ENCODE measurements around the gene GASK1A. TPM values are rescaled to one million over a fixed set of nuclear protein-coding genes. Genes with fewer than 3 reads are reported as not detected.
"Not testable (repeated sequence)": the region's sequence is repeated elsewhere in the genome, so short reads cannot be mapped to it uniquely, and the experiment has no call there.

The GASK1A gene
- total RNA-seq, 2 experiments from 2014 or later: not detected

- Mint-ChIP-seq H3K4me1 (peaks cover 2% of the 10 kb centered on the region), H3K27ac (no peak overlapping the region), H3K36me3 (ENCODE audit: low read depth) (no peaks in the 10 kb centered on the region), H3K9me3 (no peaks in the 10 kb centered on the region), H3K27me3 (peaks cover 4% of the 10 kb centered on the region), H3K4me3 (no peak overlapping the region)
- ChIA-PET CTCF (interaction anchor here (1.4 kb wide), 1 partner anchor 10 kb away, joined by 4 read pairs; no protein-coding TSS in a partner anchor), POLR2A (no interaction called here)
- no peak for DNase-seq
These were observed 53.8 kb downstream of the GASK1A start for GRCh38 chr3:43032646-43033628.

- H3K27ac Mint-ChIP-seq: no peak overlapping the region
- ChIA-PET POLR2A (no interaction called here), CTCF (interaction anchor here (1.4 kb wide), 1 partner anchor 11 kb away, joined by 4 read pairs; no protein-coding TSS in a partner anchor)
- H3K4me1 Mint-ChIP-seq: peaks cover 10% of the 10 kb centered on the region
- peaks cover 12% of the 10 kb centered on the region for H3K27me3 Mint-ChIP-seq
- H3K4me3 Mint-ChIP-seq: no peak overlapping the region
- no peaks in the 10 kb centered on the region for H3K36me3 Mint-ChIP-seq (ENCODE audit: low read depth)
- no peak for DNase-seq
- no peaks in the 10 kb centered on the region for H3K9me3 Mint-ChIP-seq
These were observed 55.1 kb downstream of the GASK1A start for GRCh38 chr3:43034200-43034599.

GRCh38 chr3:43034911-43035310 lies 55.8 kb downstream of the GASK1A start:
- H3K27me3 Mint-ChIP-seq: peaks cover 12% of the 10 kb centered on the region
- no peak overlapping the region for H3K4me3 Mint-ChIP-seq
- no peak overlapping the region for H3K27ac Mint-ChIP-seq
- ChIA-PET CTCF (no interaction called here), POLR2A (no interaction called here)
- DNase-seq: no peak
- H3K4me1 Mint-ChIP-seq: peaks cover 12% of the 10 kb centered on the region
- no peaks in the 10 kb centered on the region for H3K36me3 Mint-ChIP-seq (ENCODE audit: low read depth)
- H3K9me3 Mint-ChIP-seq: no peaks in the 10 kb centered on the region

- peaks cover 12% of the 10 kb centered on the region for H3K27me3 Mint-ChIP-seq
- no peaks in the 10 kb centered on the region for H3K9me3 Mint-ChIP-seq
- ChIA-PET POLR2A (no interaction called here), CTCF (no interaction called here)
- H3K27ac Mint-ChIP-seq: no peak overlapping the region
- H3K4me1 Mint-ChIP-seq: peaks cover 12% of the 10 kb centered on the region
- H3K36me3 Mint-ChIP-seq (ENCODE audit: low read depth): no peaks in the 10 kb centered on the region
- no peak overlapping the region for H3K4me3 Mint-ChIP-seq
- no peak for DNase-seq
These were observed 56.8 kb downstream of the GASK1A start for GRCh38 chr3:43035801-43036365.

DNA sequence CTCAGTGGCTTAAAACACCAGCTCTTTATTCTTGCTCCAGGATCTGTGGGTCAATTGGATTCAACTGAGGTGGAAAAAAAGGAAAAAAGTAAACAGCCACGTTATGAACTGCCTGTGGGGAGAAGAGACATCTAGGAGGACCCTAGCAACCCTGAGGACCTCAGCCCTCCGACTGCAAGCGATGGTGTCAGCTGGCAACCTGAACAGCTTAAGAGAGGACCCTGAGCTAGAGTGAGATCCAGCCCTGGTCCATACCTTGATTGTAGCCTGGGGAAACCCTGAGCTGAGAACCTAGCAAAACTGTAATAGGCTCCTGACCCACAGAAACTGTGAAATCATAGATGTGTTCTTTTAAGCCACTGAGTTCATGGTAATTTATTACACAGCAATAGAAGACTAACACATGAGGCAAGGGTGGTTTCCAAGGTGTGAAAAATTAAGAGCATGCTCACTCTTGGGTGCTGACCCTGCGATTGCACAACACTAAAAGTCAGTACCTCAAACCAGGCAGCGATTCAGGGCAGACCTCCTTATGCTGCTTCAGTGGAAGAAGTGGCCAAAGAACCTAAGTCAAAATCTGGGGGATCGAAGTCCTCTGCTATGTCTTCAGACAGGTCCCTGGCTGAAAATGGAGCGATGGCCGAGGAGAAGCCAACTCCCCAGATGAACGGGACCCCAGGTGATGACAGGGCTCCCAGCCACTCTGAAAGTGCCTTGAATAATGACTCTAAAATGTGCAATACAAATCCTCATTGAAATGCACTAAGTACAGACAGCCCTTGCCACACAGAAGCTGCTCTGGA lies 57.7 kb downstream of the GASK1A start:
- POLR2A ChIA-PET: no interaction called here
- CTCF ChIA-PET: no interaction called here
- H3K27ac Mint-ChIP-seq: no peak overlapping the region
- no peaks in the 10 kb centered on the region for H3K9me3 Mint-ChIP-seq
- H3K4me1 Mint-ChIP-seq: peaks cover 12% of the 10 kb centered on the region
- H3K27me3 Mint-ChIP-seq: peaks cover 12% of the 10 kb centered on the region
- DNase-seq: no peak
- no peaks in the 10 kb centered on the region for H3K36me3 Mint-ChIP-seq (ENCODE audit: low read depth)
- no peak overlapping the region for H3K4me3 Mint-ChIP-seq

GRCh38 chr3:43038010-43038409 lies 58.9 kb downstream of the GASK1A start:
- ChIA-PET POLR2A (no interaction called here), CTCF (no interaction called here)
- no peak overlapping the region for H3K4me3 Mint-ChIP-seq
- H3K36me3 Mint-ChIP-seq (ENCODE audit: low read depth): no peaks in the 10 kb centered on the region
- H3K4me1 Mint-ChIP-seq: peaks cover 12% of the 10 kb centered on the region
- H3K9me3 Mint-ChIP-seq: no peaks in the 10 kb centered on the region
- H3K27ac Mint-ChIP-seq: no peak overlapping the region
- peaks cover 12% of the 10 kb centered on the region for H3K27me3 Mint-ChIP-seq
- DNase-seq: no peak

DNA sequence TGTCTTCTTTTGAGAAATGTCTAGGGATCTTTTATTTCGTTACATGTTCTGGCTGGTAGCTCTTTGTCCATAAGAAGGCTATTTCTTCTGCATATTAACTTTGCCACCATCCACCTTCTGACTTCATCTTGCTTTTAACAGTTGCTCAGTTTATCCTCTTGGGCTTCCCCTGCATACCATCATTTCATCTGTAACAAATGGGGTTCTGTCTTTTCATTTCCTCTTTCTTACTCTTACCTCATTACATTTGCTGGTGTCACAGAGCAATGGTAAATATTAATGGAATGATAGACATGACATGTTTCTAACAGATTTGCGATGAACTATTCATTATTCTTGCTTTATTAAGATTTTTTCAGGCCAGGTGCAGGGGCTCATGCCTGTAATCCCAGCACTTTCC lies 62.4 kb downstream of the GASK1A start:
- Mint-ChIP-seq H3K36me3 (ENCODE audit: low read depth) (no peaks in the 10 kb centered on the region), H3K27me3 (peaks cover 9% of the 10 kb centered on the region), H3K9me3 (peaks cover 9% of the 10 kb centered on the region), H3K27ac (no peak overlapping the region), H3K4me1 (peaks cover 12% of the 10 kb centered on the region), H3K4me3 (no peak overlapping the region)
- ChIA-PET CTCF (no interaction called here), POLR2A (no interaction called here)
- no peak for DNase-seq

- DNase-seq: no peak
- H3K27ac Mint-ChIP-seq: no peak overlapping the region
- peaks cover 14% of the 10 kb centered on the region for H3K9me3 Mint-ChIP-seq
- POLR2A ChIA-PET: no interaction called here
- H3K36me3 Mint-ChIP-seq (ENCODE audit: low read depth): no peaks in the 10 kb centered on the region
- no peak overlapping the region for H3K4me3 Mint-ChIP-seq
- peaks cover 5% of the 10 kb centered on the region for H3K27me3 Mint-ChIP-seq
- peaks cover 7% of the 10 kb centered on the region for H3K4me1 Mint-ChIP-seq
- CTCF ChIA-PET: no interaction called here
These were observed 64.1 kb downstream of the GASK1A start for GRCh38 chr3:43043071-43043766.

DNA sequence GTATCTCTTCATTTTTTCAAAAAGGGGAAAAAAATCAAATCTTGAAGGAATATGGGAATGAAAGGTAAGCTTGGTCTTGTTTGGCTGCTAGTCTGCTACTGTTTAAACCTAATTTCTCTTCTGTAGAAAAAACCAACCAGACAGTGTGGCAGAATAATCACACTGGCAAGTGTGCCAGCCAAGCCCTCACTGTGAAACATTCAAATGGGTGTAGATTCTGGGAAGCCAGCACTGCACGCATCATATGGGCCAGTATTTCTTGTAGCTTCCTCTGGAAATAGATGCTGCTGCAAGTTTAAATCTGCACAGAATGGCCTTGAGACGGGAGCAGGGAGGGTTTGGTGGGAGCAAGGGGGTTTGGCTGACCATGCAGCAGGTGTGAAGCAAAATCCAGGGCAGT lies 64.7 kb downstream of the GASK1A start:
- CTCF ChIA-PET: no interaction called here
- Mint-ChIP-seq H3K36me3 (ENCODE audit: low read depth) (no peaks in the 10 kb centered on the region), H3K27me3 (no peaks in the 10 kb centered on the region), H3K4me1 (peaks cover 2% of the 10 kb centered on the region), H3K27ac (no peak overlapping the region), H3K9me3 (peaks cover 18% of the 10 kb centered on the region), H3K4me3 (no peak overlapping the region)
- POLR2A ChIA-PET: no interaction called here
- no peak for DNase-seq

GRCh38 chr3:43045079-43045478 lies 66.0 kb downstream of the GASK1A start:
- H3K4me1 Mint-ChIP-seq: not testable (repeated sequence)

DNA sequence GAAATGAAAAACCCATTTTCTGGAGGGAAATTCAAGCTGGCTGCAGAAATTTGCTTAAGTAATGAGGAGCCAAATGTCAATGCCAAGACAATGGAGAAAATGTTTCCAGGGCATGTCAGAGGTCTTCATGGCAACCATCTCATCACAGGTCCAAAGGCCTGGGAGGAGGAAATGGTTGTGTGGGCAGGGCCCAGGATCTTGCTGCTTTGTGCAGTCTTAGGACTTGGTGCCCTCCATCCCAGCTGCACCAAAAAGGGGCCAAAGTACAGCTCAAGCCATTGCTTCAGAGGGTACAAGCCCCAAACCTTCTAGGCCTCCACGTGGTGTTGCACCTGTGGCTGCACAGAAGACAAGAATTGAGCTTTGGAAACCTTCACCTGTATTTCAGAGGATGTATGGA lies 67.5 kb downstream of the GASK1A start:
- Mint-ChIP-seq H3K36me3 (ENCODE audit: low read depth) (peaks cover 2% of the 10 kb centered on the region), H3K4me1 (no peaks in the 10 kb centered on the region), H3K4me3 (no peak overlapping the region), H3K27ac (no peak overlapping the region), H3K27me3 (peaks cover 4% of the 10 kb centered on the region), H3K9me3 (peaks cover 28% of the 10 kb centered on the region)
- no peak for DNase-seq
- CTCF ChIA-PET: no interaction called here
- POLR2A ChIA-PET: no interaction called here

More at GRCh38 chr3:43045079-43045478, 66.0 kb downstream of the GASK1A start:
- CTCF ChIA-PET; POLR2A ChIA-PET; H3K36me3 Mint-ChIP-seq (ENCODE audit: low read depth); DNase-seq; H3K27me3 Mint-ChIP-seq; H3K27ac Mint-ChIP-seq; H3K4me3 Mint-ChIP-seq: not testable (repeated sequence)
- H3K9me3 Mint-ChIP-seq: peaks cover 21% of the 10 kb centered on the region

GRCh38 chr3:43048470-43048869 lies 69.4 kb downstream of the GASK1A start:
- ChIA-PET CTCF (no interaction called here), POLR2A (no interaction called here)
- Mint-ChIP-seq H3K27me3 (peaks cover 10% of the 10 kb centered on the region), H3K27ac (no peak overlapping the region), H3K4me3 (no peak overlapping the region), H3K9me3 (peaks cover 38% of the 10 kb centered on the region), H3K36me3 (ENCODE audit: low read depth) (peaks cover 2% of the 10 kb centered on the region), H3K4me1 (no peaks in the 10 kb centered on the region)
- no peak for DNase-seq

- no peak for DNase-seq
- CTCF ChIA-PET: no interaction called here
- H3K4me3 Mint-ChIP-seq: no peak overlapping the region
These were observed 74.2 kb downstream of the GASK1A start for GRCh38 chr3:43053291-43053690.

More at GRCh38 chr3:43053291-43053690, 74.2 kb downstream of the GASK1A start:
- POLR2A ChIA-PET: no interaction called here
- Mint-ChIP-seq H3K4me1 (no peaks in the 10 kb centered on the region), H3K27ac (no peak overlapping the region), H3K36me3 (ENCODE audit: low read depth) (peaks cover 2% of the 10 kb centered on the region), H3K9me3 (peaks cover 23% of the 10 kb centered on the region), H3K27me3 (peaks cover 10% of the 10 kb centered on the region)
